22Rv1 (cell line): Measurements from ENCODE around the gene MAPK9.

Experiments
- ZFX ChIP-seq: fragments of 450-650 bp; IDR thresholded peaks from 2 replicates; pipeline ENCODE4 v1.6.1; 2017; ENCODE audit warnings: antibody characterized with exemption, borderline replicate concordance
- TF ChIP-seq, protein P1 (sequence below): fragments of 450-650 bp; IDR thresholded peaks from 2 replicates; pipeline ENCODE4 v1.5.1; 2017; ENCODE audit warnings: mild to moderate bottlenecking

DNA sequence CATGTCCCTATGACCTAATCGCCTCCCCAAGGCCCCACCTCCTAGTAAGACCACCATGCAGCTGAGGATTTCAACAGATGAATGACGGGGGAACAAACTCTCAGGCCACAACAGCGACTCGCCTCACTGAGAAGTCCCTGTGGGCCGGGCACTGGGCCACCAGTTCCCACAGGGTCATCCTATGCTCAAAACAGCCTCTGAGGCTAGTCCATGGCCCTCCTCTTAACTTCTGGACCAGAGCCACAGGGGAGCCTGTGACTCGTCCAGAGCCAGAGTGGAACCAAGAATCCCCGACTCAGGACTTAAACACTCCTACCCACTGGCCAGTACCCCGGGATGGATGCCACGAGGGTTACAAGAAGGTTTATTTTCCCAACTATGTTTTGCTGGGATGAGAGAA is 49.0 kb upstream of the MAPK9 start:
- TF ChIP-seq, protein P1, sequence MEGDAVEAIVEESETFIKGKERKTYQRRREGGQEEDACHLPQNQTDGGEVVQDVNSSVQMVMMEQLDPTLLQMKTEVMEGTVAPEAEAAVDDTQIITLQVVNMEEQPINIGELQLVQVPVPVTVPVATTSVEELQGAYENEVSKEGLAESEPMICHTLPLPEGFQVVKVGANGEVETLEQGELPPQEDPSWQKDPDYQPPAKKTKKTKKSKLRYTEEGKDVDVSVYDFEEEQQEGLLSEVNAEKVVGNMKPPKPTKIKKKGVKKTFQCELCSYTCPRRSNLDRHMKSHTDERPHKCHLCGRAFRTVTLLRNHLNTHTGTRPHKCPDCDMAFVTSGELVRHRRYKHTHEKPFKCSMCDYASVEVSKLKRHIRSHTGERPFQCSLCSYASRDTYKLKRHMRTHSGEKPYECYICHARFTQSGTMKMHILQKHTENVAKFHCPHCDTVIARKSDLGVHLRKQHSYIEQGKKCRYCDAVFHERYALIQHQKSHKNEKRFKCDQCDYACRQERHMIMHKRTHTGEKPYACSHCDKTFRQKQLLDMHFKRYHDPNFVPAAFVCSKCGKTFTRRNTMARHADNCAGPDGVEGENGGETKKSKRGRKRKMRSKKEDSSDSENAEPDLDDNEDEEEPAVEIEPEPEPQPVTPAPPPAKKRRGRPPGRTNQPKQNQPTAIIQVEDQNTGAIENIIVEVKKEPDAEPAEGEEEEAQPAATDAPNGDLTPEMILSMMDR = no peak
- TF ChIP-seq ZFX = no peak
